Hematopoietic multipotent progenitor cell treated with erythropoietin and hydrocortisone succinate and interleukin-3 and kit ligand, for 4 days (in vitro differentiated cells): ENCODE data around the gene CGA.
"Not testable (repeated sequence)": the region's sequence is repeated elsewhere in the genome, so short reads cannot be mapped to it uniquely, and the experiment has no call there.

Experiments used
- DNase-seq: peaks from one replicate; pipeline ENCODE4 v3.0.0-alpha.2; 2015

CGA gene

GRCh38 chr6:87095087-87095509 is at the start of gene CGA:
Gene CGA, minus strand, starts transcription at chr6:87095106. Its CDS starts 6,906 bp downstream, at chr6:87088200.
- DNase-seq = no peak

GRCh38 chr6:87139927-87140326 is 45.0 kb upstream of the CGA start:
- not testable (repeated sequence) for DNase-seq

- peak; percentile 71 for DNase-seq
These were observed 44.3 kb upstream of the CGA start for GRCh38 chr6:87139236-87139635.

- DNase-seq = no peak
These were observed 42.1 kb upstream of the CGA start for GRCh38 chr6:87136963-87137362.

GRCh38 chr6:87127737-87128136 is 32.8 kb upstream of the CGA start:
- no peak for DNase-seq

GRCh38 chr6:87126501-87126900 is 31.6 kb upstream of the CGA start:
- DNase-seq = no peak

GRCh38 chr6:87124074-87124473 is 29.2 kb upstream of the CGA start:
- DNase-seq = no peak

- DNase-seq = no peak
These were observed 27.6 kb upstream of the CGA start for GRCh38 chr6:87122477-87122876.

GRCh38 chr6:87118054-87118453 is 23.1 kb upstream of the CGA start:
- no peak for DNase-seq

- DNase-seq = no peak
These were observed 22.0 kb upstream of the CGA start for GRCh38 chr6:87116922-87117321.

GRCh38 chr6:87115402-87116135 is 20.7 kb upstream of the CGA start:
- DNase-seq = no peak

GRCh38 chr6:87110636-87111035 is 15.7 kb upstream of the CGA start:
- DNase-seq = peak; percentile 47

- no peak for DNase-seq
These were observed 10.9 kb upstream of the CGA start for GRCh38 chr6:87105823-87106222.

GRCh38 chr6:87104667-87105066 is 9.8 kb upstream of the CGA start:
- no peak for DNase-seq

GRCh38 chr6:87103977-87104601 is 9.2 kb upstream of the CGA start:
- peak; percentile 61 for DNase-seq

- peak; percentile 64 for DNase-seq
These were observed 7.3 kb upstream of the CGA start for GRCh38 chr6:87102151-87102621.

- no peak for DNase-seq
These were observed 6.2 kb upstream of the CGA start for GRCh38 chr6:87101067-87101466.

- no peak for DNase-seq
These were observed 5.3 kb upstream of the CGA start for GRCh38 chr6:87100216-87100615.

- peak; percentile 19 for DNase-seq
These were observed 4.6 kb upstream of the CGA start for GRCh38 chr6:87099472-87099871.

- DNase-seq = no peak
These were observed 330 bp downstream of the CGA start for GRCh38 chr6:87094576-87094975.

- no peak for DNase-seq
These were observed 1.3 kb downstream of the CGA start for GRCh38 chr6:87093651-87094050.

GRCh38 chr6:87093199-87093598 is 1.7 kb downstream of the CGA start:
- DNase-seq = no peak

- no peak for DNase-seq
These were observed 2.5 kb downstream of the CGA start for GRCh38 chr6:87092435-87092834.

- no peak for DNase-seq
These were observed 5.8 kb downstream of the CGA start for GRCh38 chr6:87089135-87089534.

- no peak for DNase-seq
These were observed 6.8 kb downstream of the CGA start for GRCh38 chr6:87088076-87088475.
